Germinal center (tissue), 1 donor: Measurements from ENCODE around the gene MTUS2.
A peak's percentile ranks its signal among the peaks of the same experiment; 100 is the strongest.

Experiments used
- DNase-seq: peaks from one replicate; pipeline ENCODE4 v3.0.0; 2012; ENCODE audit warnings: mixed read lengths, low spot score

The MTUS2 gene

DNA sequence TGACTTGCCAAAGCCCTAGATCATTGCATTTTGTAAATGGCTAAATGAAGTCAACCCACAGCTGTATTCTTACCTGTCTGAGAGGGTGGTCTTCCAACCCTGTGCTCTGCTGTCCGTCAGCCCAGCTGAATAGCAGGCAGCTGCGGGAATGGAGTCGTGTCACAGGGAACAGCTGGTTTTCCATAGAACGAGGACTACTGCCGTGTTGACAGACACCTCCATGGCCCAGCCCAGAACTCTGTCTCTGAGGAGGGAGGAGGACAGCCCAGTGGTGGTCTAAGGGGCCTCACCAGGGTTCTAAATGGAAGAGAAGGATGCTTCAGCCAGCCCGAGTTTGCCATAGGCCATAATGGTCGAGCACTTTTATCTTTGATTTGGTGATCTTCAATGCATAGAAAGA lies 664.7 kb downstream of the MTUS2 start:
- no peak for DNase-seq

DNA sequence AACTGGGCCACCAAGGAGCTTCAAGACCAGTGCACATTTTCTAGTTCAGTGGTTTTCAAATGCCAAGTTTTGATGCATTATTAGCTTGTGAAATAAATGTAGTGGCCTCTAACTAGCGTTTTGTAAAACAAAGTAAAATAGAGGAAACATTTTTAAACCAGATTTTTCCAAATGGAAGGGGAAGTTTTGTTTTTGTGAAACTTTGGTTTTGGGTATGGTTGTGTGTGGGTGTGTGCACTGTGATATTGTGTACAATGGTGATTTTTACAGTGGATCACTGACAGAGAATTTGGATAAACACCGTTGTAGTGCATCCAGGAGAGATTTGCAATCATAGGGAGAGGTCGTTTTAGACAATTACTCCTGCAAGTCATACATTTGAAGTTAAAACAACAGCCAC lies 666.4 kb downstream of the MTUS2 start:
- DNase-seq = no peak

DNA sequence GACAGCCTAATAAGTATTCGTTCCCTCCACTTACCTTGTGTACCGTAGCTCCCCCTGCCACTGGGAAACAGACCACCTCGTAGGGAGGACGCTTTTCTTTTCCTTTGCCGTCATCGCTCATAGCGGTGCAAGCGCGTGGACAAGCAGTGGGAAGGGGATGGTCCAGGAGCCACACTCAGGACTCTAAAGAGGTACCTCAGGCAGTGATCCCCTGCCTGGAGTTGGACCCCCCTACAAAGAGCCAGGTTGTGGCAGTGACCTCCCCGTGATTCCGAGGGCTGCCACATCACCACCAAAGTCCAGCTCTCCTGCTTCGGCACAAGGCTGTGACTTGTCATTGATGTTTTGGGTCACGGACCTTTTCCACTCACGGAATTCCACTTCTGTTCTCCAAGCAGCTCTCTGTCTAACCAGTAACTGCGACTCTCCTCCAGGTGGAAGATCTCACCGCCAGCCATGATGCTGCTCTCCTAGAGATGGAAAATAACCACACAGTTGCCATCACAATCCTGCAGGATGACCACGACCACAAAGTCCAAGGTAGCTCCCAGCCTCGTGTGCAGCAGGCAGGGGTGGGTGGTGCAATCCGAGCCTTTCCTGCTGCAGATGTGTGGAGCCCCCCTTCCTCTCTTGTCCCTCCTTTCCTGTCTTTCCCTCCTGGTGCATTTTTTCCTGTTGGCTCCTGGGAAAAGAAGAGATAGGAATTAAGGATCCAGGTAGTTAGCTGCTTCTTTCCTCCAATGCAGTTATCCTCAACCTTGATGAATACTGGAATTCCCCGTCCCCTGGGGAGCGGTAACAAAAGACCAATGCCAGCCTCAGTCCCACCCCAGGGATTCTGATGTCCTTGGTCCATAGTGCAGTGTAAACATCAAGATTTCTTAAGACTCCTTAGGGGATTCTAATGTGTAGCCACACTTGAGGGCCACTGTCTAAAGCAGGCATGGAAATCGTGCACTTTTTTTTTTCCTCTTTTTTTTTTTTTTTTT lies 667.6 kb downstream of the MTUS2 start:
- DNase-seq = no peak

GRCh38 chr13:29489650-29490560 lies 669.8 kb downstream of the MTUS2 start:
- DNase-seq = no peak

DNA sequence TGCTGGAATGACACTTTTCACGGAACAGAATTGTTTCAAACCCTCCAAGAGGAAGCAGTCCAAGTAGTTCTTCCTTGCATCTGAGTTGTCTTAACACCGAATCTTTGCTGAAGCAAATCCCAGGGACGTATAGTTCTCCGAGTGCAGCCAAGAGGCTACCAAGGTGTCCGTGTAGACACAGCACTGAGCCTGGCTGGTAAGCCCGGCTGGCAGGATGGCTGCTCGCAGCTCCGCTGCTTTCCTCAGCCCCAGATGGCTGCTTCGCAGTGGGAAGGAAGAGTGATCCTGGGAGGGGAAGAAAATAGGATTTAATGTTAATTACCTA lies 670.4 kb downstream of the MTUS2 start:
- no peak for DNase-seq

DNA sequence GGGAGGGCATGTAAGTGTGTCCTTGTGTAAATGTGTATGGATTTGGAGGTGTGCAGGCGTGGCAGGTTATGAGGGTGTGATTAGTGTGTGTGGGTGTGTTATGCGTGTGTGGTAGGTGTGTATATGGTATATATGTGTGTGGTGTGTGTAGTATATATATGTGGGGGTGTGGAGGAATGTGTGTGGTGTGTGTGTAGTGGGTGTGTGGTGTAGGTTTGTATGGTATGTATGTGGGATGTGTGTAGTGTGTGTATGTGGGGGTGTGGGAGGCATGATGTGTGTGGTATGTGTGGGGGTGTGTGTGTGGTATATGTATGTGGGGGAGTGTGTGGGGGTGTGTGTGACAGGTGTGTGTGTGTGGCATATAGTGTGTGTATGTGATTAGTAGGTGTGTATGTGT lies 671.1 kb downstream of the MTUS2 start:
- no peak for DNase-seq

DNA sequence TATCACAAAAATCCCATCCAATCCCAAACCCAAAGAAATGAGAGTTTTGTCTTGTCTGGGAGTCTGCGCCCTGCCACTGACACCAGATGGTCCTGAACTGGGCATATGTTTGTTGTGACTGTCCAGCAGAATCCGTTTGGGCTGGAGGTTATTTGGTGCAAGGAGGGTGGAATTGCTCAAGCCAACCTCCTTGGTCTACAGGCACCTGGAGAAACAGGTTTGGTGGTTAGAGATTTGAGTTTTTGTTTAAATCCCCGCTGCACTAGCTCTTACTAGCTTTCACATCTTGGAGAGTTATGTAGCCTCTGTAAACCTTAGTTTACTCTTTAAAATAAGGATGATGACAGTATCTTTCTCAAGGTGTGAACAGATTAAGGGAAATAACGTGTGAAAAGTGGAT lies 673.7 kb downstream of the MTUS2 start:
- DNase-seq = no peak

GRCh38 chr13:29494520-29494919 lies 674.4 kb downstream of the MTUS2 start:
- no peak for DNase-seq

DNA sequence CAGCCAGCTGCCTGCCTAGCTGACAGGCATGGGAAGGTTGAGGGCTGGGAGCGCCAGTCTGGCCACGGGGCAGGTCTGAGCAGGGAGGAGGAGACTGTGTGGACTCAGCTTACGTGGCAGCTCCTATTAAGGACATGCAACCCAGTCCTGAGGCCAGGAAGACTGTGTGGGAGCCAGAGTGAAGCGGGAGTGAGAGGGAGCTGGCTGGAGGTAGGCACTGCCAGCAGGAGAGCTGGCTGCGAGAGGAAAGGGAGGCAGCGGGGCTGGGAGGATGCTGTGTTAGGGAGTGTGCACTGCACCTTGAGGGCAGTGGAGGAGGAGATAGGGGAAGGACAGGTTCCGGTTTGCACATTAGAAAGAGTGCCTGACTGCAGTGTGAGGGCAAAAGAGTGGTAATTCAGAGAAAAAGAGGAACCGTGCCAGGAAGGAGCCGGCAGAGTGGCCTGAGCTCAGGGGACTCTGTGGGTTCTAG lies 676.1 kb downstream of the MTUS2 start:
- peak; percentile 74 for DNase-seq

DNA sequence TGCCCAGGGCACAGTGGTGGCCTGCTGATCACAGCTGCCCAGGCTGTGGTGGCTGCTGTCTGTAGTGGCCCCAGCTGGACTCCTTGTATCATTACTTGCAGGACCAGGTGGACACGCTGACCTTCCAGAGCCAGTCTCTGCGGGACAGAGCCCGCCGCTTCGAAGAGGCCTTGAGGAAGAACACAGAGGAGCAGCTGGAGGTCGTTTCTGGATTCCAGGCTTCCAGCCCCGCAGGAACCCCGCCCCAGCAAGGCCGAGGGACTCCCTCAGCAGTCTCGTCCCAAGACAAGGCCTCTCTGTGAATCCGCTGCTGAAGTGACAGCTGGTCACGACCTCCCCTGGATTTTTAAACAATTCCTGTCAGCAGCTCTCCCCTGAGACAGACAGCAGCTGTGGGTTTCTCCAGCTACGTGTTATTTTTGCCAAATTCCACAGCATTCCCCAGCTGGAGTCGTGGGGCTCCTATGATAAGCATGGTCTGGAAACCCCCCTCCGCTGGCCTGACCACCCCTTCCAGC lies 677.1 kb downstream of the MTUS2 start:
- no peak for DNase-seq

GRCh38 chr13:29498426-29499040 lies 678.4 kb downstream of the MTUS2 start:
- DNase-seq = no peak

DNA sequence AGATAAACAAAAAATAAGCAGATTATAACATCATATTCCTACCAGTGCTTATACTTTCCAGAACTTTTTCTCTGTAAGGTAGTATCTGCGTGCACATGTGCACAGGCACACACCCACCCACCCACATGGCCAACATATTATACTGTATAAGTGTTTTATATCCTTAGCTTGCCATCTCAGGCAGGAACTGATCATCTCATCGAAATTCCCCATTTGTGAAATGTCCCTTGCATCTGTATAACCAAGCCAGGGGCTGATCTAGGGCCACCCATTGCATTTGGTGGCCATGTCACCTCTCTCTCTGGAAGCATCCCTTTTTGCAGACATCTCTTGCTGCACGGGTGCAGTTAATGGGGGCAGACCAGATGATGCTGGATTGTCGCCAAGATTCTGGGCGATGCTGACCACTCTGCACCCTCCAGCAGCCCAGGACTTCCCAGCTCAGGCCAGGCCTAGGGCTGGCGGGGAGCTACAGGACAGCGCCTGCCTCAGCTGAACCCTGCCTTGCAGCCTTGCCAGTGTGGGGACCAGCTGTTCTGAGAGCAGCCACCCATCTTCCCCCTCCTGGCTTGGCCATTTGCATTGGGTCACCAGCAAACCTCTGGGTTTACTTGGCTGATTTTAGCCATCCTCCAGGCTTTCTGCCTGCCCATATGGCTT lies 679.5 kb downstream of the MTUS2 start:
- no peak for DNase-seq

GRCh38 chr13:29500386-29500785 lies 680.2 kb downstream of the MTUS2 start:
- DNase-seq = no peak

DNA sequence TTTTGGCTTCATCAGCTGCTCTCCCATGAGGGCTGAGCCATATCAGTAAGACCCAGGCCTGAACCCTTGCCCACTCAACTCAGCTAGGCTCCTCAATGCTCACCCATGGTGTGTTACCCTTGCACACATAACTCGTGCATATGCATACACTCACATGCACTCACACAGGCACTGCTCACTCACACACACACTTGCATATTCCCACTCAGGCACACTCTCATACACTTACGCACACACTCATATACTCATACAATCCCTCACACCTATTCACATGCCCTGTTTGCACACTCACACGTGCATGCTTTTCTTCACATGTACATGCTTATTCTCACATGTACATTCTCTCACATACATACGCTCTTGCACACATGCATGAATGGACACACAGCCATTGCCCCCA lies 681.5 kb downstream of the MTUS2 start:
- no peak for DNase-seq

- DNase-seq = no peak
Measured at GRCh38 chr13:29502391-29503008, 682.4 kb downstream of the MTUS2 start.

DNA sequence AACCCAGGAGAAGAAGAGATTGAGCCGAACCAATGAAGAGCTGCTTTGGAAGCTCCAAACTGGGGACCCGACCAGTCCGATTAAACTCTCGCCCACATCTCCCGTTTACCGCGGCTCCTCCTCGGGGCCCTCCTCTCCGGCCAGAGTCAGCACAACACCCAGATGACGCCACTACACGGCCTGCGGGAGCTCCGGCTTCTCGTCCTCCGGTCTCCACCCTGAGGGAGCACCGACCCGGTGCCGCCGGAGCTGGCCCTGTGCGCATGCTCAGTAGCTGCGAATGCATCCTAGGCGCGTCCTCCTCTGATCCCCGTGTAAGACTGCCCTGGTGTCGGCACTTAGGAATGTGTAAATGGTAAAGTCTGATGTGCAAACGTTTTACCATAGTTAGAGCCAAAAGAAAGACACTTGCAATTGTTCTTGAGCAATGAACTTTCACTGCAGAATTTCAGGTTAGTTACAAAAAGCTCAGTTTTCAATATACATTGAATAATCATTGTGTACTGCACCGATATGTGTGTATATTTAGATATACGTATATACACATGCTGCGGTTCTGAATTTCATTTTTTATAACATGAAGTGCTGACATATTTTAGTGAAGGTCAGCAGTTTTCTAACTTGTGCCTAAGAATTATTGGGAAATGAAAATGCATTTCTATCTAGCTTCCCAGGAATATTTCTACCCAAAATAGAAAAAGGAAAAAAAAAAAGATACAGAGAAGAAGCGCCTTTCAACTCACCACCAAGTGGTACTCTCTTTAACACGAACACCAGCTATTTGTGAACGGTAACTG lies 683.1 kb downstream of the MTUS2 start:
- DNase-seq = peak; percentile 25

DNA sequence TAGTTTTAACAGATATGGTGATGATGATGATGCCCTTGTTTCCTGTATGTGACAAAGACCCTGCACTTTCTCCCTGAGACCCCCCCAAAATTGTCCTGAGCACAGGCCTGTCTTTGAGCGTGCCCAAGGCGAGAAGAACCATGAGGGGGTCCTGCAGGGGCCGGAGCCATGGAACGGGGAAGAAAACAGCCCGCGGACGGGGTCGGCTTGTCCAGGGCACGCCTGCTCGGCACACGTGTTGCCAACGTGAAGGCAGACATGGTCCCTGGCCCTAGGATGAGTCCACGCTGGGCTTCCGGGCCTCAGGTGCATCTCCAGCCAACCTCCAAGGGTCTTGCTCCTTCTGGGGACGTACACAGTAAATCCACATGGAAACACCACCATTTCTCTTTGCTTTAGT lies 684.6 kb downstream of the MTUS2 start:
- no peak for DNase-seq

DNA sequence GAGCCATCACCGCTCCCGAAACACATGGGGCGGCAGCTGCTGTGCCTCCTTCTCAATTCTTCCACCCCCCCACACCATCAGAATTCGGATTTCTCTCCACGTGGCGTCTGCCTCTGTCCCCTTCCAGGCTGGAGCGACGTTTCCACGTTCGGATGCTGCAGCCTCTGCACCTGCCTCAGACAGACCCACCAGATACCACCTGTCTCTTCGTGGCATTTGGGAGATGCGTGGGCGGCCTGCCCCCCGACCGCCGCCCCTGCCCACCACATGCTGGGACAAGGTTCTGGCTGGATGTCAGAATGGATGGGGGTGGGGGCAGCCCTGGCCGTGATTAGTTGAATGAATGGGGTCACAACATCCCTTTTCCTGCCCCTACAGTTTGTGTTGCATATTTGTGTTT lies 685.4 kb downstream of the MTUS2 start:
- DNase-seq = no peak

DNA sequence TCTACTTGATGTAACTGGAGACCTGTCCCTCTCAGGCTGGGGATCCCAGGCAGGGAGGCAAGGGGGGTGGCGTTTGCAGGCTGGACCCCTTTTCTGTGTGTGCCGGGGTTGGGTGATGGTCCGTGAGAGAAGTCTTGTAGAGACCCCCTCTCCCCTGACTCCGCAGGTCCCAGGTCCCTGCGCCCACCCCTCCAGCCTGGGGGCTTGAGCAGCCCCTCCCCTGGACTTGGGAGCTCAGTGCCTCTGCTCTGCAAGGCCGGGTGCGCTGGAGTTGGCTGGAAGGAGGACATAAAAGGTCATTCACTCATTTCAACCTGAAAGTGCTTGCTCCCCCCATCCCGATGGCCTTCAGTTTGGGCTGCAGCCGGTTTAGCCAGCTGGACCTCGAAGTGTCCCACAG lies 685.8 kb downstream of the MTUS2 start:
- no peak for DNase-seq

DNA sequence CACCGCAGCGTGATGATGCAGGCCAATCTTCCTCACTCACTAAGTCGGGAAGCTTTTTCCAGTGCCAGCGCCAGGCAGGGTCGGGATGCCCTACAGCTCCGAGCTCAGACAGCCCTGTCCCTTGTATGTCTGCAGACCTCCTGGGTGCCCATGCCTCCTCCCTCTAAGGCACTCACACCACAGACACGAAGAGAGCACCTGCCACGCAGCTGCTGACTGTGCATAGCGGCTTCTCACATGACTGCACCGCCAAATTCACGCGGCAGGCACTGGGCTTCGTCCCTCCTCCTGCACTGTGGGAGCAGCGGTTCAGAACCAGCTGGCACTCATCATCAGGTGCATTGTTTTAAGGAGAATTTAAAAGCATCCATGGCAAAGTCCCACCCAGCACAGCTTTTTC lies 687.2 kb downstream of the MTUS2 start:
- no peak for DNase-seq
